ENCODE measurements around the gene LINGO1.

- TF ChIP-seq, protein P1, sequence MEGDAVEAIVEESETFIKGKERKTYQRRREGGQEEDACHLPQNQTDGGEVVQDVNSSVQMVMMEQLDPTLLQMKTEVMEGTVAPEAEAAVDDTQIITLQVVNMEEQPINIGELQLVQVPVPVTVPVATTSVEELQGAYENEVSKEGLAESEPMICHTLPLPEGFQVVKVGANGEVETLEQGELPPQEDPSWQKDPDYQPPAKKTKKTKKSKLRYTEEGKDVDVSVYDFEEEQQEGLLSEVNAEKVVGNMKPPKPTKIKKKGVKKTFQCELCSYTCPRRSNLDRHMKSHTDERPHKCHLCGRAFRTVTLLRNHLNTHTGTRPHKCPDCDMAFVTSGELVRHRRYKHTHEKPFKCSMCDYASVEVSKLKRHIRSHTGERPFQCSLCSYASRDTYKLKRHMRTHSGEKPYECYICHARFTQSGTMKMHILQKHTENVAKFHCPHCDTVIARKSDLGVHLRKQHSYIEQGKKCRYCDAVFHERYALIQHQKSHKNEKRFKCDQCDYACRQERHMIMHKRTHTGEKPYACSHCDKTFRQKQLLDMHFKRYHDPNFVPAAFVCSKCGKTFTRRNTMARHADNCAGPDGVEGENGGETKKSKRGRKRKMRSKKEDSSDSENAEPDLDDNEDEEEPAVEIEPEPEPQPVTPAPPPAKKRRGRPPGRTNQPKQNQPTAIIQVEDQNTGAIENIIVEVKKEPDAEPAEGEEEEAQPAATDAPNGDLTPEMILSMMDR (IDR thresholded peaks at IDR 0.05) = no peak
- TF ChIP-seq PHF8 (IDR thresholded peaks at IDR 0.05; ENCODE audit: borderline replicate concordance, low read depth) (no peak), ZNF302 (CRISPR knock-in tag; IDR thresholded peaks at IDR 0.05) (no peak), ATOH8 (CRISPR knock-in tag; IDR thresholded peaks at IDR 0.05; ENCODE audit: low read depth) (no peak), RAD21 (conservative IDR thresholded peaks at IDR 0.05 in 1 of 2, IDR thresholded peaks at IDR 0.05 in 1 of 2) (no peak), USF2 (IDR thresholded peaks at IDR 0.05) (no peak), EP300 (IDR thresholded peaks at IDR 0.05) (no peak), POLR2A (IDR thresholded peaks at IDR 0.05; ENCODE audit: low read length) (no peak)
- TF ChIP-seq, protein P2, sequence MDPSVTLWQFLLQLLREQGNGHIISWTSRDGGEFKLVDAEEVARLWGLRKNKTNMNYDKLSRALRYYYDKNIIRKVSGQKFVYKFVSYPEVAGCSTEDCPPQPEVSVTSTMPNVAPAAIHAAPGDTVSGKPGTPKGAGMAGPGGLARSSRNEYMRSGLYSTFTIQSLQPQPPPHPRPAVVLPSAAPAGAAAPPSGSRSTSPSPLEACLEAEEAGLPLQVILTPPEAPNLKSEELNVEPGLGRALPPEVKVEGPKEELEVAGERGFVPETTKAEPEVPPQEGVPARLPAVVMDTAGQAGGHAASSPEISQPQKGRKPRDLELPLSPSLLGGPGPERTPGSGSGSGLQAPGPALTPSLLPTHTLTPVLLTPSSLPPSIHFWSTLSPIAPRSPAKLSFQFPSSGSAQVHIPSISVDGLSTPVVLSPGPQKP (IDR thresholded peaks at IDR 0.05; ENCODE audit: low read depth, low read length) = no peak
Observed at GRCh38 chr15:77665530-77666295, 33.0 kb upstream of the LINGO1 start.
